Measurements from ENCODE around the gene NTN4. TPM values are rescaled to one million over a fixed set of nuclear protein-coding genes. Genes with fewer than 3 reads are reported as not detected.
"Not testable (repeated sequence)": the region's sequence is repeated elsewhere in the genome, so short reads cannot be mapped to it uniquely, and the experiment has no call there.

NTN4 gene
- total RNA-seq, 1 donor from 2014 or later: 20.9 TPM

GRCh38 chr12:95620171-95620570, 170.4 kb downstream of the NTN4 start:
- no peak overlapping the region for H3K9ac ChIP-seq (ENCODE audit: low read depth in 1 of 3, low read length in 3 of 3)
- no peaks in the 10 kb centered on the region for H3K36me3 ChIP-seq (ENCODE audit: control insufficient read depth in 3 of 3, insufficient read depth in 3 of 3, low read length in 3 of 3)
- H3K9me3 ChIP-seq (ENCODE audit: control insufficient read depth in 3 of 3, low read length in 3 of 3): no peaks in the 10 kb centered on the region
- H3K4me3 ChIP-seq (ENCODE audit: low read length in 3 of 3): no peak overlapping the region
- peaks cover 0 to 3% (median 0%) of the 10 kb centered on the region in 3 donors for H3K4me1 ChIP-seq (ENCODE audit: control insufficient read depth in 3 of 3, insufficient read depth in 3 of 3, low read length in 3 of 3)
- no peak overlapping the region for H3K27ac ChIP-seq (ENCODE audit: low read depth, low read length)
- no peaks in the 10 kb centered on the region for H3K27me3 ChIP-seq (ENCODE audit: control insufficient read depth in 3 of 3, insufficient read depth in 3 of 3, low read length in 3 of 3)

- not testable (repeated sequence) for H3K9me3 ChIP-seq (ENCODE audit: control insufficient read depth in 3 of 3, low read length in 3 of 3); H3K4me3 ChIP-seq (ENCODE audit: low read length in 3 of 3); H3K27ac ChIP-seq (ENCODE audit: low read depth, low read length); H3K9ac ChIP-seq (ENCODE audit: low read depth in 1 of 3, low read length in 3 of 3); H3K36me3 ChIP-seq (ENCODE audit: control insufficient read depth in 3 of 3, insufficient read depth in 3 of 3, low read length in 3 of 3); H3K4me1 ChIP-seq (ENCODE audit: control insufficient read depth in 3 of 3, insufficient read depth in 3 of 3, low read length in 3 of 3); H3K27me3 ChIP-seq (ENCODE audit: control insufficient read depth in 3 of 3, insufficient read depth in 3 of 3, low read length in 3 of 3)
These were observed 174.1 kb downstream of the NTN4 start for GRCh38 chr12:95616470-95616869.

DNA sequence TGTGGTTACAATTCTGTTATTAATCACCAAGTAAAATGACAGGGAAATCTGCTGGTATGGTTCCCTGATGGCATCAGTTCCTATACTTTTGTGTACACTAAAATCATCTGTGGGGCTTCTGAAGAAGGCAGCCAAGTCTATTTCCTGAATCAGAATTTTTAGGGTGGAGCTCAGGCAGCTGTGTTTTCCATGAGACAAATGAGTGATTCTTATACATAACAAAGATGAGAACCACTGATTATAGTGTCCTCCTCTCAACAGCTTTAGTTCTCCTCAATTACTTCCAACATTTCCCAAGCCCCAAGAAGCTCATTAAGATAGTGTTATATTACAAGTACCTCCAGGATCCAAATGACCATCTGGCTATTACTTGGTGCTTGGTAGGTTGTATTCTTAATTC, 174.8 kb downstream of the NTN4 start:
- Histone ChIP-seq H3K27ac (ENCODE audit: low read depth, low read length) (no peak overlapping the region), H3K36me3 (ENCODE audit: control insufficient read depth in 3 of 3, insufficient read depth in 3 of 3, low read length in 3 of 3) (no peaks in the 10 kb centered on the region)

GRCh38 chr12:95614390-95614982, 176.1 kb downstream of the NTN4 start:
- Histone ChIP-seq H3K27ac (ENCODE audit: low read depth, low read length) (no peak overlapping the region), H3K4me3 (ENCODE audit: low read length in 3 of 3) (no peak overlapping the region), H3K9ac (ENCODE audit: low read depth in 1 of 3, low read length in 3 of 3) (no peak overlapping the region), H3K9me3 (ENCODE audit: control insufficient read depth in 3 of 3, low read length in 3 of 3) (no peaks in the 10 kb centered on the region), H3K27me3 (ENCODE audit: control insufficient read depth in 3 of 3, insufficient read depth in 3 of 3, low read length in 3 of 3) (no peaks in the 10 kb centered on the region), H3K36me3 (ENCODE audit: control insufficient read depth in 3 of 3, insufficient read depth in 3 of 3, low read length in 3 of 3) (no peaks in the 10 kb centered on the region), H3K4me1 (ENCODE audit: control insufficient read depth in 3 of 3, insufficient read depth in 3 of 3, low read length in 3 of 3) (no peaks in the 10 kb centered on the region)

More for the DNA sequence above, 174.8 kb downstream of the NTN4 start:
- no peaks in the 10 kb centered on the region for H3K4me1 ChIP-seq (ENCODE audit: control insufficient read depth in 3 of 3, insufficient read depth in 3 of 3, low read length in 3 of 3)
- H3K9ac ChIP-seq (ENCODE audit: low read depth in 1 of 3, low read length in 3 of 3): no peak overlapping the region
- H3K9me3 ChIP-seq (ENCODE audit: control insufficient read depth in 3 of 3, low read length in 3 of 3): no peaks in the 10 kb centered on the region
- H3K4me3 ChIP-seq (ENCODE audit: low read length in 3 of 3): no peak overlapping the region
- H3K27me3 ChIP-seq (ENCODE audit: control insufficient read depth in 3 of 3, insufficient read depth in 3 of 3, low read length in 3 of 3): no peaks in the 10 kb centered on the region

- no peak overlapping the region for H3K9ac ChIP-seq (ENCODE audit: low read depth in 1 of 3, low read length in 3 of 3)
- peaks cover 0 to 4% (median 0%) of the 10 kb centered on the region in 3 donors for H3K4me1 ChIP-seq (ENCODE audit: control insufficient read depth in 3 of 3, insufficient read depth in 3 of 3, low read length in 3 of 3)
- no peaks in the 10 kb centered on the region for H3K27me3 ChIP-seq (ENCODE audit: control insufficient read depth in 3 of 3, insufficient read depth in 3 of 3, low read length in 3 of 3)
- H3K4me3 ChIP-seq (ENCODE audit: low read length in 3 of 3): no peak overlapping the region
- no peaks in the 10 kb centered on the region for H3K36me3 ChIP-seq (ENCODE audit: control insufficient read depth in 3 of 3, insufficient read depth in 3 of 3, low read length in 3 of 3)
- H3K9me3 ChIP-seq (ENCODE audit: control insufficient read depth in 3 of 3, low read length in 3 of 3): no peaks in the 10 kb centered on the region
- no peak overlapping the region for H3K27ac ChIP-seq (ENCODE audit: low read depth, low read length)
These were observed 177.5 kb downstream of the NTN4 start for GRCh38 chr12:95613021-95613420.

- no peaks in the 10 kb centered on the region for H3K9me3 ChIP-seq (ENCODE audit: control insufficient read depth in 3 of 3, low read length in 3 of 3)
- no peaks in the 10 kb centered on the region for H3K36me3 ChIP-seq (ENCODE audit: control insufficient read depth in 3 of 3, insufficient read depth in 3 of 3, low read length in 3 of 3)
- no peak overlapping the region for H3K4me3 ChIP-seq (ENCODE audit: low read length in 3 of 3)
- no peak overlapping the region for H3K9ac ChIP-seq (ENCODE audit: low read depth in 1 of 3, low read length in 3 of 3)
- H3K27ac ChIP-seq (ENCODE audit: low read depth, low read length): no peak overlapping the region
- peaks cover 0 to 4% (median 0%) of the 10 kb centered on the region in 3 donors for H3K4me1 ChIP-seq (ENCODE audit: control insufficient read depth in 3 of 3, insufficient read depth in 3 of 3, low read length in 3 of 3)
- no peaks in the 10 kb centered on the region for H3K27me3 ChIP-seq (ENCODE audit: control insufficient read depth in 3 of 3, insufficient read depth in 3 of 3, low read length in 3 of 3)
These were observed 178.8 kb downstream of the NTN4 start for GRCh38 chr12:95611676-95612309.

GRCh38 chr12:95608252-95609033, 182.1 kb downstream of the NTN4 start:
- Histone ChIP-seq H3K9me3 (ENCODE audit: control insufficient read depth in 3 of 3, low read length in 3 of 3) (no peaks in the 10 kb centered on the region), H3K36me3 (ENCODE audit: control insufficient read depth in 3 of 3, insufficient read depth in 3 of 3, low read length in 3 of 3) (no peaks in the 10 kb centered on the region), H3K9ac (ENCODE audit: low read depth in 1 of 3, low read length in 3 of 3) (no peak overlapping the region), H3K27me3 (ENCODE audit: control insufficient read depth in 3 of 3, insufficient read depth in 3 of 3, low read length in 3 of 3) (no peaks in the 10 kb centered on the region), H3K4me1 (ENCODE audit: control insufficient read depth in 3 of 3, insufficient read depth in 3 of 3, low read length in 3 of 3) (peaks cover 0 to 8% (median 4%) of the 10 kb centered on the region in 3 donors), H3K27ac (ENCODE audit: low read depth, low read length) (no peak overlapping the region), H3K4me3 (ENCODE audit: low read length in 3 of 3) (no peak overlapping the region)

Small RNA genes within 50 kb of the gene (small RNA-seq; reads per million reads assigned to genes)
- gene RF00019 (not detected), gene RNU6-247P (not detected)

Other genes with a start within 250 kb of the NTN4 start
- 1.0 TPM for gene USP44, start 239.3 kb downstream of the NTN4 start, total RNA-seq
- gene SNRPF, start 68.2 kb upstream of the NTN4 start, total RNA-seq: 17.2 TPM
- gene CCDC38, start 151.8 kb upstream of the NTN4 start, total RNA-seq: not detected
- under 0.01 TPM for gene AMDHD1, start 152.6 kb upstream of the NTN4 start, total RNA-seq
- gene HAL, start 205.6 kb upstream of the NTN4 start, total RNA-seq: 0.52 TPM
- 55.8 TPM for gene LTA4H, start 244.8 kb upstream of the NTN4 start, total RNA-seq